GM19099 (cell line): Measurements from ENCODE around the gene SORL1-AS1.

ENCODE experiments used
- POLR2A ChIP-seq: IDR thresholded peaks from 3 replicates; pipeline ENCODE4 v1.6.1; 2011; ENCODE audit warnings: low read depth; ENCODE audit not compliant: insufficient read length; ENCODE audit errors: extremely low read depth

The SORL1-AS1 gene

GRCh38 chr11:121448011-121448410 is 4.8 kb downstream of the SORL1-AS1 start:
- TF ChIP-seq POLR2A, result no peak

- peak; percentile 55 for TF ChIP-seq POLR2A
These were observed 6.0 kb downstream of the SORL1-AS1 start for GRCh38 chr11:121446752-121447156.

GRCh38 chr11:121445071-121445768 is 7.5 kb downstream of the SORL1-AS1 start:
- TF ChIP-seq POLR2A, result peak; percentile 27

- no peak for TF ChIP-seq POLR2A
These were observed 8.2 kb downstream of the SORL1-AS1 start for GRCh38 chr11:121444526-121444925.

- TF ChIP-seq POLR2A, result no peak
These were observed 9.0 kb downstream of the SORL1-AS1 start for GRCh38 chr11:121443688-121444275.

DNA sequence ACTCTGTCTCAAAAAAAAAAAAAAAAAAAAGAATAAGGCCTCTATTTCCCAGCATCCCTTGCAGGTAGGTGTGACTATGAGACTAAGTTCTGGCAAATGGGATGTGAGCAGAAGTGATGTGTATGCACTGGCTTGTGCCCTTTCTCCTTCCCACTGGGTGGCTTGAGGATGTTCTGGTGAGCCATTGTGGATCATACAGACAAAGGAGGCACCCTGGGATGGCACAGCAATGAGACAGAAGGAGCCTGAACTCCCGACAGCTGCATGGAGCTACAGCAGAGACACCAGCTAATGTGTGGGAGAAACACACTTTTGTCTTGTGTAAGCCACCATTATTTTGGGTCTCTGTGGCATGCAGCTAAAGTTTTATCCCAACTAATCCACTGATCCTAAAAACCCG is 11.2 kb downstream of the SORL1-AS1 start:
- no peak for TF ChIP-seq POLR2A

GRCh38 chr11:121439759-121440158 is 13.0 kb downstream of the SORL1-AS1 start:
- no peak for TF ChIP-seq POLR2A

- no peak for TF ChIP-seq POLR2A
These were observed 13.4 kb downstream of the SORL1-AS1 start for GRCh38 chr11:121439337-121439736.

DNA sequence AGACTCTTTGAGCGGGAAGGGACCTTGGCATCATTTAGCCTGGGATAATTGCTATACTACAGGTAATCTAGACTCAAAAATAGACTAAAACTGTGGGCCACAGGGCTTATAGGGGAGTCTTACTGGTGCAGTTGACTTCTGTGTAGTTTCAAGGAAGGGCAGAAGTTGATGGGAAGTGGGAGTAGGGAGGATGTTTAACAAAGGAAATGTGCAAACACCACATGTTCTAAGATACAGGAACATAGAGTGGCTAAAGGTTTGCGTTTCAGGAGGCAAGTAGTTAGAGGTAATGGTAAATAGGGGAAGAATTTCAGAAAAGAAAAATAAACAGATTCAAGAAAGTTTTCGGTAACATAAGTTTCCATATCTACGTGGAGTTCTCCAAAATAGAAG is 15.1 kb downstream of the SORL1-AS1 start:
- no peak for TF ChIP-seq POLR2A

DNA sequence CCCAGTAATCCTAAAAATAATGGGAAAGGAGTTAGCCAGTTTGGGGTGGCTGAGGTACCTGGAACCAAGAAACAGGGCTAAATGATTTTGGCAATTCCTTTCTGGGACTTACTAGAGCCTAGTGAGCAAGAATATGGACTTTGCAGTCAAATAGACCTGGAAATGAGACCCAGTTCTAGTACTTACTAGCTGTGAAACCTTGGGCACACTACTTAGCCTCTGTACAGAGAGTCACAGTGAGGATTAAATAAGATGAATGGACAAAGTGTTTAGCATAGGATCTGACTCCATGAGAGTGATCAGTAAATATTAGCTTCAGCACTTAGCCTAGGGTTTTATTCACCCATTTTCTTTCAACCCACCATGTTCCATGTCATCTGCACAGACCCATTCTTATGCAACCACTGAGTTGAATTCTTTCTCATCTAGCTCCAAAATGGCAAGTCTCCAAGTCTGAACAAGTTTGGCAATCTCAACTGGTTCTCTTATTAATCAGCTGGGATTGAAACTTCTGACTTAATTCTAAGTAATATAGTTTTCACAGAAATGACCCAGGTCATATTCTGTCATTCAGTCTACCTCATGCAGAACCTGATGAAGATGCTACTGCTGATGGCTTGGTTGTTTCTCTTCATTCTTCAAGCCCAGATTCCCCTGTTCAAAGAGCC is 15.6 kb downstream of the SORL1-AS1 start:
- no peak for TF ChIP-seq POLR2A

DNA sequence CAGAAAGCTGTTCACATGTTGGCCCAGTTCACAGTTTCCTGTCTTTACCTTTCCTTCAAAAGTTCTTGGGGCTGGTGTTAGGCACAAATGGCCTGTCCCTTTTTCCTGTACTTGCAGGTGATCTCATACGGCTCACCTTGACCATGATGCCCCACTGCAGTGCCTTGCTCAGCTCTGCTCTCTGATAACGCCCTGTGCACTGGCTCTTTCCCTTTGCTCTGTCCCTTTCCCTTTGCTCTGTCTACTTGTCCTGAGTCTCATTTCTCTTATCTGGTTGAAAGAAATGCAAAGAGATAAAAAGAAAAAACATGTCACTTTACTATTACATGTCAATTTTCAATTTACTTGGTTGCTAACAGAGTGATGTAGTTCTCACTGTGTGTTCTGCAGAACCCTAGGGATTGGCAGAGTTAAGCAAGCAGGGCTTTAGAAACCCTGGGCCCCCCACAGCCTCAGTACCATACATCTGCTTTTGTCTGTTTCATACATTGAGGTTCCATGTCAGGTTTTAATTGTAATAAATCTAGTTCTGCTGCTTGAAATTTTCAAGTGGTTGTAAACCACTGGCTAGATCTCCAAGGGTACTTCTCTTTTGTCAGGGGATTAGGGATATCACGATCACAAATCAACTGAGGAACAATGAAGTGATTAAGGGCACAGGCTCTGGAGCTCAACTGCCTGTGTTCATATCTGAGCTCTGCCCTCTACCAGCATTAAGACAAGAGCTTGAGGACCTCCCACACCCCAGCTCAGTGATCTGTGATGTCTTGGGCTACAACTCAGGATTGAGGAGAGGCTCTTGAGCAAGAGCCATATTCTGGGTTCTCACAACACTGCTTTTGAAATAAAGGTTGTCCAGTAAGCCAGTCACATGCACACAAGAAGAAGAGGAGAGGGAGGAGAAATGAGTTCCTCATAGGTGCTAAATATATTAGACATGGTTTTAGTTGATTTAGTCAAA is 16.9 kb downstream of the SORL1-AS1 start:
- no peak for TF ChIP-seq POLR2A

DNA sequence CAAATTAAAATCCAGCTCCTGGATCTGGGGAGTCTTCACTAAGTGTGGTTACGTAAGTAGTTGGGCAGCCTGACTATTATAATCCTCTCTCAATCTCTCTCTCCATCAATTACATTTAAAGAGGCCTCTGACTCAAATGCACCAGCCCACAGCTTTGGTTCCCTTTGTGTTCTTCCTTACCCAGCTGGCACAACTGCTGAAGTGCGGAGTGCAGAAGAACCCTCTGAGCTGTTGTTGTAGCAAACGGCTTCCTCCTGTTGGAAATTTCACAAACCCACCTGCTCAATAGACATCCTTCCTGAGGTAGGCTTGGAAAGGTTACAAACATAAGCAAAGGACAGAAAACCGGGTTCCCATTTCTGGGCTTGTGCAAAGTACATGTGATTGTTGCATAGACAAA is 17.6 kb downstream of the SORL1-AS1 start:
- no peak for TF ChIP-seq POLR2A

DNA sequence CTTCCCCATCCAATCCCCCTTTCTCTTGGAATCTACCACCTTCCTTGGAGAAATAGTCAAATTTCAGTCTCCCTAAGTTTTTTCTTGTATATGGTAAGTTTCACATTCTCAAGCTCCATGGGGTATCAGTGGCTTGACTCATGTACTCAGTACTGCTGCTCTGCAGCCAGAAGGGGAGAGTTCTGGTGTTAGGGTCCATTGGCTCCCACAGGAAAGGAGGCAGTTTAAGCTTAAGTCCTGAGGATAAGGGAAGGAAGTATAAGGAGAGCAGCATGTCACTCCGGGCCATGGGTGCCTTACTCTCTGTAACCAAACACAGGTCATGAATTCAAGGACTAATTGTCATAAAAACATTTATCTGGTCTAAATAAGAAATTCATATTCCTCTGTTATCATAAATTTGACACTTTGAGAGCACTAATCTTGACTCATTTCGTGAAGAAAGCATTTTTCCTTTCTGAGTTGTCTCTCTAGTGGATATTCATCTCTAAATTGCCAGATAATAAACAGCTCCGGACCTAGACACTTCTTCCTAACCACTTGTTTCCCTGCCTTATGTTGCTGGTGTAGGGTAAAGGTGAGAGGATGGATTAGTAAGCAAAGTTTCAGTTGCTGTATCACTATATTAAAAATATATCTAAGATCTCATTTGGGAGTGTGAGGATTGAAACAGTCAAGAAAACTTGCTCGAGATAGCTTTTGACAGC is 20.8 kb downstream of the SORL1-AS1 start:
- no peak for TF ChIP-seq POLR2A

DNA sequence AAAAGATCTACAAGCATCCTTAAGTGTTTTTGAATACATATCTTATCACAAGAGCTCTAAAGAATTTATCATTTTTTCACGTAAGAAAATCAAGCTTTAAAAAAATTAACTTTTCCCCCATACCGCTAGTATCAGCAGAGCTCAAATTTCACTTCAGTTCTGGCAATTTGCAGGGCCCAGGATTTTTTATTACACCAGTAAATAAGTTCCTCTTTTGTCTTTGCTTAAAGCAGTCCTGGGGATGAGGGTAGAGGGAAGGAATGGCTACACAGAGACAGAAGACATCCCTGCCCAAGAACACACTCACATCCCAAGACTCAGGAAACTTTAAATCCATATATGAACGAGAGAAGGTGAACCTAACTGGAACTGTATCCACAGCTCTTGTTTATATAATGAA is 23.2 kb downstream of the SORL1-AS1 start:
- no peak for TF ChIP-seq POLR2A

GRCh38 chr11:121427400-121427744 is 25.4 kb downstream of the SORL1-AS1 start:
- no peak for TF ChIP-seq POLR2A
